GM19438 (cell line): ENCODE results near the gene BLVRA.
"Not testable (repeated sequence)": the region's sequence is repeated elsewhere in the genome, so short reads cannot be mapped to it uniquely, and the experiment has no call there.

Source experiments
- ATAC-seq: cut with Tn5 transposase; IDR thresholded peaks from one replicate; pipeline ENCODE4 v1.9.1; 2021; ENCODE audit warnings: low read depth; ENCODE audit not compliant: unreplicated experiment

BLVRA gene

DNA sequence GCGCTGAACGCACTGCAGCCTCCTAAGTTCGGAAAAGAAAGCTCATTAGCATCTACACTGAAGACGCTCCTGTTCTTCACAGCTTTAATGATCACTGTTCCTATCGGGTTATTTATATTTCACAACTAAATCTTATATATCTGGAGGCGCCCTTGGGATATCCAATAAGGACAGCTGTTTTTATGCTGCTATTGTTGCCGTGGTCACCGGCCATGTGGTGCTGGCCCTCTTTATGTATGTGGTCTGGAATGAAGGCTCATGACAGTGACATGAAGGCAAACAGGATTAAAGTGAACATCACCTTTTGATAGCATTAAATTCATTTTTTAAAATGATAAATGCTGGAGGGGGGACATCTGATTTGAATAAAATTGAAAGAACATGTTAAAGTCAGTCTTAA, 8.8 kb downstream of the BLVRA start:
- no peak for ATAC-seq

DNA sequence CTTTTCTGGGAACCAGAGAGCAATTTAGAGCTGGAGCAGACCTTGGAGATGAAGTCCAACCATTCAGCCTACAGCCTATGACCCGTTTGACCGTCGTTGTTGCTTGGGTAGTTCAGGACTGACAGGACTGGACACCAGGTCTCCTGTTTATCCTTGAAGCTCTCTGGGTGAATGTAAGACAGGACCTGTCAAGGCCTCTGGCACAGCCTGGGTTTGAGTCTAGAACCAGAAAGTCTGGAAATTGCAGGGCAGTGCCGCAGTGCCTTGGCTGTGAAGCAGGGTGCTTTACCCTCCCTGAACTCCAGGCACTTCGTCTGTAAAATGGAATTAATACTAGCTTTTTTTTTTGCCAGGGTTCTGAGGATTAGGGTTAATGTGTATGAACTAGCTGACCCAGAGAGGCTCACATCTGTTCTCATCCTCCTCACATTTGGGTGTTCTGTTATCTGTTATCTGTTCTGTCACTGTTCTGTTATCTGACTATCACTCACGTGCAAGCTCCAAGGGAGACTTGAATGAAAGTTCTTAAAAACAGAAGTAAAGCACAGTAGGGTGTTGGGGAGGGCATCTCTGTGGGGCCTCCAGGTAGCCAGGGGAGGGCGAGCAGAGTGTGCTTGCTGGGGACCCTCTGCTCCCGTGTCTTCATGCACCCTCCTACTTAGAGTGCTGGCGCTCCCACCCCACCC, 9.9 kb downstream of the BLVRA start:
- no peak for ATAC-seq

DNA sequence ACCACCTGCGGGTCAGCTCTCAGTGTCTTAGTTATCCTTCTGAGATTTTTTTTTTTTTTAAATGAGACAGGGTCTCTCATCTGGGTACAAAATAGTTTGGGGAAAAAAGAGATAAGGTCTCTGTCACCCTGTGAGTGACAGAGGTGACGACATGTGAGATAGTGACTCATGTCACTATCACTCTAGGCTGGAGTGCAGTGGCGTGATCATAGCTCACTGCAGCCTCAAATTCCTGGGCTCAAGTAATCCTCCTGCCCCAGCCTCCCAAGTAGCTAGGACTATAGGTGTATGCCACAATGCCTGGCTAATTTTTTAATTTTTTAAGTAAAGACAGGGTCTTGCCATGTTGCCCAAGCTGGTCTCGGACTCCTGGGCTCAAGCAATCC, 10.4 kb downstream of the BLVRA start:
- no peak for ATAC-seq

DNA sequence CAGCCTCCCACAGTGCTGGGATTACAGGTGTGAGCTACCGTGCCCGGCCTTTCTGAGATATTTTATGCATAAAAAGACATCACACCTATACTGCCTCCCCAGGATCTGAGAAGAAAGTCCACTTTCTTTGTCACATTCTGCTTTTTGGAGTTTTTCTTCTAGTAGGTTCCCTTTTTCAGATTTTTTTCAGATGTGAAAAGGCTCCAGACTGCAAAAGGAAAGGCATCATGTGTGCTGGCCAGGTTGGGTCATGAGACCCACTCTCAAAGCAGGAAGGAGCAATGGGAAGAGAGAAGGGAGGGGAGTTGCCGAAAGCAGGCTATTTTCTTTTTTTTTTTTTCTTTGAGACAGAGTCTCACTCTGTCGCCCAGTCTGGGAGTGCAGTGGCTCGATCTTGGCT, 10.8 kb downstream of the BLVRA start:
- ATAC-seq: no peak

DNA sequence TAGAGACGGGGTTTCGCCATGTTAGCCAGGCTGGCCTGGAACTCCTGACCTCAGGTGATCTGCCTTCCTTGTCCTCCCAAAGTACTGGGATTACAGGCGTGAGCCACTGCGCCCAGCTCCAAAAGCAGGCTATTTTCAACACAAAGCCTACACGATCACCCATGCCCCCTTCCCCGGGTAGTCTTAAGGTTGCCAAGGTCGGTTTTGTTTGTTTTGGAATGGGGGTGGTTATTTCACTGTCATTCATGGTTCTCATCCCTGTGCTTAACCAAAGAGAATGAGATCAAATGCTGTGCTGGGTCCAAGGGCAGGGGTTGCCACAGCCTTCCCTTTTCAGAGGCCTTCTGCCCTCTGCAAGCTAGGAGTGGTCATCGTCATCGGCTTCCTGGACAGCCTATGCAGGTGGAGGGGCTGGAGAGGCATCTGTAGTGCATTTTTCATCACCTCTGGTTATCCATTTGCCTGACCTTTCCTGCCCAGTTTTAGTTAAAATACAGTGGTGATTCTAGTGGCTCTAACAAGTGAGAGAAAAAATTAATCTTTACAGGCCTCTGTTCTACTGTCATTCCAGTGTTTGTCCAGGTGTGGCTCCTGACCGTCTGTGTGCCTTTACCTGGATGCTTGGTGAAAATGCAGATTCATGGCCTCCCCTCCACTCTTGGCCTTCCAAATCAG, 11.4 kb downstream of the BLVRA start:
- ATAC-seq: no peak

DNA sequence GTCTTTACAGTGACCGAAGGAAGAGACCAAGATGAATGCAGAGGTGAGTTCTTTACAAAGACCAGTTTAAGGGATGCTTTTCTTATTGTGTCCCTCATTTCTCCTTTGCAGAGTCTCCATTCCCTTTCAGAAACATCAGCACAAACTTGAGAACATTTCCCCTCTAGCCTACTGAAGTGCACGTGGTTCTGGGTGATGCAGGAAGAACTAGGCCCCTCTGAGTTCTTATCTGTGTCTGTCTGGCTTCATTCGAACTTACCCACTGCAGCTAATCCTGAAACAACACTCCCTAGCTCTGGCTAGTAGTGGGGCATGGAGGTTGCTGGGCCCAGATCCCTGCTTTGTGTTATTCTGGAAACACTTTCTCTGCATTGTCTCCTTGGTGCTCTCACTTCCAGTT, 12.6 kb downstream of the BLVRA start:
- ATAC-seq: no peak

DNA sequence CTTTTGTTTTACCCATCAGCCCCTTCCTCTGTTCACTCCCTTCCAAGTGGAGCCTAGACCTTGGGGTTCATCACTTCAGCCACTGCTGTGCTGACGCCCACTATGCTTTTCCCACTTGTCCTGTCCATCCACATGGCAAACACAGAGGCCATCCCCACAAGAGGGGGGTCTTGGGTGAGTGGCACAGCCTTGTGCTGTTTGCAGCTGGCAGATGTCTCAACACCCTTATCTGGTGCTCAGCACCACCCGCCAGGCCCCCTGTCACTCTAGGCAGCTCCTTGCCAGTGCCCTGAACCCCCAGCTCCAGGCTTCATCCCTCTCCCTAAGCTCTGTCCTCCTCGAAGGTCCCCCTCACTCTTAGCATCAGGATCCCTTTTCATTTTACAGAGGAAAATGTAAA, 13.1 kb downstream of the BLVRA start:
- ATAC-seq: no peak

DNA sequence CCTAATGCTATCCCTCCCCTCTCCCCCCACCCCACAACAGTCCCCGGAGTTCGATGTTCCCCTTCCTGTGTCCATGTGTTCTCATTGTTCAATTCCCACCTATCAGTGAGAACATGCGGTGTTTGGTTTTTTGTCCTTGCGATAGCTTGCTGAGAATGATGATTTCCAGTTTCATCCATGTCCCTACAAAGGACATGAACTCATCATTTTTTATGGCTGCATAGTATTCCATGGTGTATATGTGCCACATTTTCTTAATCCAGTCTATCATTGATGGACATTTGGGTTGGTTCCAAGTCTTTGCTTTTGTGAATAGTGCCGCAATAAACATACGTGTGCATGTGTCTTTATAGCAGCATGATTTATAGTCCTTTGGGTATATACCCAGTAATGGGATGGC, 14.8 kb downstream of the BLVRA start:
- not testable (repeated sequence) for ATAC-seq

DNA sequence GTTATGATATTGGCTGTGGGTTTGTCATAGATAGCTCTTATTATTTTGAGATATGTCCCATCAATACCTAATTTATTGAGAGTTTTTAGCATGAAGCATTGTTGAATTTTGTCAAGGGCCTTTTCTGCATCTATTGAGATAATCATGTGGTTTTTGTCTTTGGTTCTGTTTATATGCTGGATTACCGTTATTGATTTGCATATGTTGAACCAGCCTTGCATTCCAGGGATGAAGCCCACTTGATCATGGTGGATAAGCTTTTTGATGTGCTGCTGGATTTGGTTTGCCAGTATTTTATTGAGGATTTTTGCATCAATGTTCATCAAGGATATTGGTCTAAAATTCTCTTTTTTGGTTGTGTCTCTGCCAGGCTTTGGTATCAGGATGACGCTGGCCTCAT, 16.8 kb downstream of the BLVRA start:
- ATAC-seq: not testable (repeated sequence)

DNA sequence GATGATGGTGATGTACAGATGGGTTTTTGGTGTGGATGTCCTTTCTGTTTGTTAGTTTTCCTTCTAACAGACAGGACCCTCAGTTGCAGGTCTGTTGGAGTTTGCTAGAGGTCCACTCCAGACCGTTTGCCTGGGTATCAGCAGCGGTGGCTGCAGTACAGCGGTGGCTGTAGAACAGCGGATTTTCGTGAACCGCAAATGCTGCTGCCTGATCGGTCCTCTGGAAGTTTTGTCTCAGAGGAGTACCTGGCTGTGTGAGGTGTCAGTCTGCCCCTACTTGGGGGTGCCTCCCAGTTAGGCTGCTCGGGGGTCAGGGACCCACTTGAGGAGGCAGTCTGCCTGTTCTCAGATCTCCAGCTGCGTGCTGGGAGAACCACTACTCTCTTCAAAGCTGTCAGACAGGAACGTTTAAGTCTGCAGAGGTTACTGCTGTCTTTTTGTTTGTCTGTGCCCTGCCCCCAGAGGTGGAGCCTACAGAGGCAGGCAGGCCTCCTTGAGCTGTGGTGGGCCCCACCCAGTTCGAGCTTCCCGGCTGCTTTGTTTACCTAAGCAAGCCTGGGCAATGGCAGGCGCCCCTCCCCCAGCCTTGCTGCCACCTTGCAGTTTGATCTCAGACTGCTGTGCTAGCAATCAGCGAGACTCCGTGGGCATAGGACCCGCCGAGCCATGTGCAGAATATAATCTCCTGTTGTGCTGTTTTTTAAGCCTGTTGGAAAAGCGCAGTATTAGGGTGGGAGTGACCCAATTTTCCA, 20.0 kb downstream of the BLVRA start:
- not testable (repeated sequence) for ATAC-seq

DNA sequence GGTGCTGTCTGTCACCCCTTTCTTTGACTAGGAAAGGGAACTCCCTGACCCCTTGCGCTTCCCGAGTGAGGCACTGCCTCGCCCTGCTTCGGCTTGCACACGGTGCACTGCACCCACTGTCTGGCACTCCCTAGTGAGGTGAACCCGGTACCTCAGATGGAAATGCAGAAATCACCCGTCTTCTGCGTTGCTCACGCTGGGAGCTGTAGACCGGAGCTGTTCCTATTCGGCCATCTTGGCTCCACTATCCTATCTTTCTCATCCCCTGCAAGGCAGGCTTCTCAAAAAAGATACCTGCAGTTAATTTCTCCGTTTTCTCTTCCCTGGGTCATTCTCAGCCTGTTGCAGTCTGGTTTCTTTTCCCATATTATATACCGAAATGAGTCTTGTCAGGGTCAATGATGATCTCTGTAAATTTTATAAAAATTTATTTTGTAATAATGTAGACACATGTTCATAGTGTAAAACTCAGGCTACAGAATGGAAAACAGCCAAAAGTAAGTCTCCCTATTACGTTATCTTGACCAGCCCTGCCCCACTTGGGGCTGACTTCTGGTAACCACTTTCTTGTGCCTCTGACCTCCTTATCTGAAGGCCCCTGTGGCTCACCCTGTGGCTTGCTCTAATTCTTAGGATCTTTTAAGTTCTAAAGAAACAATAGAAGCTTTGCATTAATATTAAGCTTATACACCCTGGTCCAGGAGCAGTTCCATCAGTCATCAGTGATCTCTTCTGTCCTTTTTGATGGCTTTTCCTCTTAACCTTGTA, 20.7 kb downstream of the BLVRA start:
- no peak for ATAC-seq

DNA sequence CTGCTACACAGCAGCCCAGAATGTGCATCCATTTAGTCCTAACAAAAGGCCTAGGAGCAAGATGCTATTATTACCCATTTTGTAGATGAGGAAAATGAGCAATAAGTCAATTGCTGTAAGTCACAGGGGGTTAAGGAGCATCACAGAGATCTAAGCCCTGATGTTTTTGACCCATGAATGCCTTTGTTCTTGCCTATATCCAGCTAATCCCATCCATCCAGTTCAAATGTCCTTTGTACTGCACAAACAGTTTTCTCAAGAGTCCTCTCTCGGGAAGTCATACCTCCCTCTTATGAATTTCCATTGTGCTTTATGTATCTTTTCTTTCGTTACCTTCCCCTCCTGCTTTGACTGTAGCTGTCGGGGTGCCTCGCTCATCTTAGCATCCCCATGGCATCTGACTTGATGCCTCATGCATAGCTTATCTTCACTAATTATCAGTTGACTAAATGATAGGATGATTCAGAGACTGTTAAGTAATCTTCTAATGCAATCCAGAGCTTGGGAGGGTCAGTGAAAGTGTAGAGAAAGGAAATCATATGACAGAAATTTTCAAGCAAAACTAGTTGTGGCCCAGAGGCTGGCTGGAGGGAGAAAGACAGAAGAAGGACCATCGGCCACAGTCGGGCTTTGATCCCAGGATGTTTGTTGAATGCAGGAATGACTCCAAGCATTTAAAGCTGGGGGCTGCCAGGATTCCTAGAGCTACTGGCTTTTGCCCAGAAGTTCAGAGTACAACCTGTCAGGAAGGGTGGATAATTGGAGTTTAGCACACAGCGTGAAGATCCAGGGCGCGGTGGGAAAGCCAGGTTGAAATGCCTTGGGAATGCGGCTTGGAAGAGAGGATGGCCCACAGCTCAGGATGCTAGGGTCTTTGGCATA, 23.5 kb downstream of the BLVRA start:
- ATAC-seq: no peak

DNA sequence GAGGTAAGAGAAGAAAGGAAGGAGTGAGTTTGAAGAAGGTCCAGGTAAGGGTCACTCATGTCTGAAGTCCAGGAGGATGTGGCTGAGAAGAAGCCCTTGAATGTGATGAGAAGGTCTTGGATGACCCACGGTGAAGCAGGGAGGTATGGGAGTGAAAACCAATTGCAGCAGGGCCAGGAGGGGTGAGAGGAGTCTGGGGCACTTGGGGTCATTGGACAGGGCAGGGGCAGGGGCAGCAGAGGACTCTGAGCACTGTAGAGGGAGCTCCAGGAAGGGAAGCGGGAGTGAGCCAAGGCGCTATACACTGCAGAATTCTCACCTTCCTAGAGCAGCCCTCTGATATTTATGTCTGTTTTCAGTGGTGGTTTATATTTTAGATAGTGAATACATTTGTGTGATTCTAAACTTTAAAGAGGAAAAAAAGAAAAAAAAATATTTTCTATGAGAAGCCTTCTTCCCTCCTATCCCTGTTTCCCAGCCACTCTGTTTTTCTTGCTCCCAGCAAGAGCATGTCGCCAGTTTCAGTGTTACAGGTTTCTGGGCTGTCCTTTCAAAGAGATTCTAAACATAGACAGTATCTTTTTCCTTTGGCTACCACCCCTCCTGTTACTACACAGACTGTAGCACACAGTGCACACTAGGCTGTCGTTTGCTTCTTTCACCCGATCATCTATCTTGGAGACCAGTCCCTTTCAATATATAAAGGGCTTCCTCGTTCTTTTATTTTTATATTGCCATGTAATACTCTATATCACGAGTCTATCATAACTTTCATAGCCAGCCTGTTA, 24.5 kb downstream of the BLVRA start:
- ATAC-seq: no peak

DNA sequence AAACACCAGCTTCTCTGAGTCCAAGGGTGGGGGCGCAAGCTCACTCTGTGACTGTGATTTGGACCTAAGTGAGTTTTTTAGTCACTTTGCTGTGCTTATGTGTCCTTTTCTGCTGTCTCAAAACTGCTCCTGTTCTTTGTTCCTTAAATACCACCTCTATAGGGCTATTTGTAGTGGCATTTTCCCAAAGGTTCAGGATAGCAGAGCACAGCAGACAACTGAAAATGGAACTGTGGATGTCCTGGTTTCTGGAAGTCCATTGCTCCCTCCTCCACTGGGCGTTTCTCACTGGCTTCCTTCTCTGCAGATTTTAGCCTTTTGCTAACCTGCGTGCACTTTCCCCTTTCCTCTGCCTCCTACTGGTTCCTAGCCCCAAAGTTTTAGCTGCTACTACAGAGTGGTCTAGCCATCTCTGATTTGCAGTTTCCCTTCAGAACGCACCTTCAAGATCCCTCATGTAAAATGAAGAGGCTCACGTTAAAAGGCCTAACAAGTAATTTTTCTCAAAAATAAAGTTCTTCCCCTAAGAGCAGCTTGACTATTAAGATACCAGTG, 25.6 kb downstream of the BLVRA start:
- ATAC-seq: peak; percentile 8

DNA sequence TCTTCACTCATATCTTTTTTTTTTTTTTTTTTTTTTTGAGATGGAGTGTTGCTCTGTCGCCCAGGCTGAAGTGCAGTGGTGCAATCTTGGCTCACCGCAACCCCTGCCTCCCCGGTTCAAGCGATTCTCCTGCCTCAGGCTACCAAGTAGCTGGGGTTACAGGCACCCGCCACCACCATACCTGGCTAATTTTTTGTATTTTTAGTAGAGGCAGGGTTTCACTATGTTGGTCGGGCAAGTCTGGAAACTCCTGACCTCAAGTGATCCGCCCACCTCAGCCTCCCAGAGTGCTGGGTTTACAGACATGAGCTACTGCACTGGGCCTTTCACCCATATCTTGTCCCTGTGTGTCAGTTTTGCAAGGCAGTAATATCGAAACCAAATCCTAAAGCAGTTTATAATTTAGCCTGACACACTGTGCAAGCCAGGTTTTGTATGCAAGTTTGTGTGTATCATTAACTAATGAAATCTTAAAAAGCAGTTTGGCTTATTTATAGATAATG, 26.2 kb downstream of the BLVRA start:
- ATAC-seq: peak; percentile 96

DNA sequence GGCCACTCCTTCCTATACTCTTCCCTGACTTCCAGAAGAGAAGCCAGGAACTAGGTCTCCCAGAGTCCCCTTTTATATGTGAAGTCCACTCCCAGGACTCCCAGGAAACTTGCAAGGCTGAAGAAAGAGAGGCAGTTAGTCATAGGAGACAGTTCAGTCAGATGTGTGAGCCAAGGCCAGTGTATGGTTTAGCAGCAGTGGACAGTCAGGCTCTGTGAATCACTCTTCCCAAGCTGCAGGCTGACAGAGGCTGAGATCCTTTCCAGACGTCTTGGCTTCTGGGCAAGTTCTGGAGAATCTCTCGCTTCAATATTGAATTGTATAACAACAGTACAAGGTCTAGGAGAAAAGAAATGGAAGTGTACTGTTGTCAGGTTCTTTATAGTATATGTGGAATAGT, 26.9 kb downstream of the BLVRA start:
- no peak for ATAC-seq

DNA sequence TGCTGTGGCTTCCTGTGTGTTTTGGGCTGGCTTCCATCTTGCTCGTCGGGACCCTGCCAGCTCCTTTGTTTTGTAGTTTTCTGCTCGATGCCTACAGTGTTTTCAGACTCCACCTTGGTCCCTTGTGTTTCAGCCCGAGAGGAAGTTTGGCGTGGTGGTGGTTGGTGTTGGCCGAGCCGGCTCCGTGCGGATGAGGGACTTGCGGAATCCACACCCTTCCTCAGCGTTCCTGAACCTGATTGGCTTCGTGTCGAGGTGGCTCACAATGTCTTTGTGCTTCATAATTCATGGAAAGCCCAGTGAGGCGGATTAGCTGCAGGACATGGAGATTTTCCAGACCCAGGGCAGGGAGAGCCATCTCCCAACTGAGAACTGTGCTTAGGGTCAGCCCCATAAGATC, 29.3 kb downstream of the BLVRA start:
- no peak for ATAC-seq

DNA sequence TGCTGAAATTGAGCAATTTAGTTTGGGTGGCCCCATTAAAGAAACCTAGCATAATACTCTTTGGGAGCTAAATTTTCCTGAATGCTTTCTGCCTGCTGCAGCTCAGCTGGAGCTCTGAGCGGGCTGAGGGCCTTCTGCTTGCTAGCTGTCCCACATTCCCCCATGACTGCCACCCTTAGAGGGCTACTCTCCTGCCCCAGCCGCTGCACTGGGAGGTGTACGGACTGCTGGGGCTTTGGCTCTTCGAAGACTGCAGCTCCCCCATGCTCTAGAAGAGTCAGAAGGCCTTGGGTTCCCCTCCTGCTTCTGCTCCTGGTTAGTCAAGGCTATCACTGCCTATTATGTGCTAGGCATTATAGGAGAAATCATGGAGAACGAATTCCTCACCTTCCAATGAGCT, 31.5 kb downstream of the BLVRA start:
- ATAC-seq: no peak

DNA sequence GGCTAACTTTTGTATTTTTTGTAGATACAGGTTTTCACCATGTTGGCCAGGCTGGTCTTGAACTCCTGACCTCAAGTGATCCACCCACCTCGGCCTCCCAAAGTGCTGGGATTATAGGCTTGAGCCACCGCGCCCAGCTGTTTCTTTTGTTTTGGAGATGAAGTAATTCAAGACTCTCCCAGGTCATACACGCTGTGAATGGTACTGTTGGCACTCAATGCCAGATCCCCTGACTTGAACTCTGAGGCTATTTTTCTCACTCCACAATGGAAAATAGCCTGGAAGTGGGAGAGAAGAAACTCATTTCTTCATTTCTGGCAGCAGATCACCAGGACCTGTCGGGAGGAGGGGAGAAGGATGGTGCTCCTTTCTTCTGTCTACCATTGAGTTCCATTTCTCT, 32.4 kb downstream of the BLVRA start:
- ATAC-seq: no peak
